GM23248 (cell line): ENCODE results near the gene TULP4.

ENCODE experiments used
- EZH2 ChIP-seq: fragments of 200-600 bp; sonication (generic); IDR thresholded peaks from 2 replicates; pipeline ENCODE4 v1.6.1; 2018; ENCODE audit warnings: antibody characterized with exemption, mild to moderate bottlenecking; ENCODE audit not compliant: insufficient read depth, poor library complexity, severe bottlenecking
- EZH2phosphoT487 ChIP-seq: fragments of 200-600 bp; sonication (generic); IDR thresholded peaks from 2 replicates; pipeline ENCODE4 v1.6.1; 2018; ENCODE audit warnings: antibody characterized with exemption, moderate library complexity, mild to moderate bottlenecking, low read depth; ENCODE audit not compliant: insufficient read depth

DNA sequence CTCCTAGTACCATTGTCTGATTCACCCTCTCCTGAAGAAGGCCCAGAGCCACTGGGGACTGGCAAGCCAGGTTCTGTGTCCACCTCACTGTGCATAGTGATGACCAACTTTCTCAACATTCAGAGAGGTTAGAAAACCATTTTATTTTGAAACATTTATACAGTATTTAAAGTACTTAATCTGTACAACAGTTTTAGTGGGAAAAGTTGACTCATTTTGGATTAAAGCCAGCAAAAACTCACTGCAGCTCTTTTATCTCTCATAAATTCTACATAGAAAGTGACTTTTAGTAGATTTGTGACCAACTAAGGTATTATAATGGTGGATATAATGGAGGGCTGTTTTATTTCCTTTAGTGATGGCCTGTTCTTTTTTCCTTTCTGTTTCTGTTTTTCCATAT lies 9.7 kb downstream of the TULP4 start:
- TF ChIP-seq EZH2 = no peak
- TF ChIP-seq EZH2phosphoT487 = no peak
